GM18508 (cell line): ENCODE measurements around the gene DCP2.
"Not testable (repeated sequence)": the region's sequence is repeated elsewhere in the genome, so short reads cannot be mapped to it uniquely, and the experiment has no call there.

Experiments used
- ATAC-seq: cut with Tn5 transposase; IDR thresholded peaks from one replicate; pipeline ENCODE4 v1.9.1; 2021; ENCODE audit warnings: moderate number of reproducible peaks; ENCODE audit not compliant: insufficient read depth, unreplicated experiment

DCP2 gene

GRCh38 chr5:112976432-112977309 is at the start of gene DCP2:
Gene DCP2, plus strand, starts transcription at chr5:112976798. Its CDS starts 136 bp downstream, at chr5:112976934.
- ATAC-seq = peak; percentile 96

DNA sequence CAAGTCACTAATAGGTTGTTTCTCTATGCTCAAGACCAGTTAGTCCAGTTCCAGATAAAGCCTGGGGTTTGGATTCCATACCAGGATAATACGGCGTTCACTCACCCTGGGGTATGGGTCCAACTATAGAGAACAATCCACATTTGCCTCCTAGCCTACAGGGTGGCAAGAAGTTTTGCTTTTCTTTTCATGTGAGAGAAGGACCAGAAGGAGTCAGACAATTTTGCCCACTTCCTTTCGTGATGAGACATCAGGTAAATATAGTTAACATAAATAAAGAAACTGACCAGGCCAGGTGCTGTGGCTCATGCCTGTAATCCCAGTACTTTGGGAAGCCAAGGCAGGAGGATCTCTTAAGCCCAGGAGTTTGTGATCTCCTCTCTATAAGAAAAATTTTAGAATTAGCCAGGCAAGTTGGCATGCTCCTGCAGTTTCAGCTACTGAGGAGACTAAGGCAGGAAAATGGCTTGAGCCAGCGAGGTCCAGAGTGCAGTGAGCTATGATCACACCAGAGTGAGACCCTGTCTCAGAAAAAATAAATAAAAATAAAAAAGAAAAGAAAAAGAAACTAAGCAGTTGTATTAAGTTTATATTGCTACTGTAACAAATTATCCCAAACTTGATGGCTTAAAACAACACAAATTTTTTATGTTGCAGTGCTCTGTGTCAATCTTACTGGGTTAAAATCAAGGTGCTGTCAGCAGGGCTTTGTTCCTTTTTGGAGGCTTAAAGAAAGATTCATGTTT is 47.1 kb upstream of the DCP2 start:
- peak; percentile 73 for ATAC-seq

GRCh38 chr5:112930082-112930344 is 46.6 kb upstream of the DCP2 start:
- peak; percentile 37 for ATAC-seq

DNA sequence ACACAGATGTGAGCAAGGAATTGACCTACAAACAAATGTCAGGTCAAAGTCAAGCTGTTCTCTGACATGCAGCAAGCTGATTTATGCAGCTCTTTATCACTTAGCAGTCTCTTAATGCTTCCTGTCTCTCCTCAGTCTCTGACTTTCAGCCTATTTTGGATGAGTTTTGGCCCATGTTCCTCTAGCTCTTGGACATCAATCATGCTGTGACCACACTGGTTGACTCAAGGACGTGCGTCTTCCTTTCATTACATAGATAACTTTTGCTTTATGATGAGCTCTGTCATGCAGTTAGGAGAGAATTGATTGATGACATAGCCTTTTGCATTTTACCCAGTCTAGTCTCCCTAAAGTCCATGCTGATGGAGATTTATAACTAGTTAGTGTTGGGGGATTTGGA is 45.1 kb upstream of the DCP2 start:
- ATAC-seq = no peak

DNA sequence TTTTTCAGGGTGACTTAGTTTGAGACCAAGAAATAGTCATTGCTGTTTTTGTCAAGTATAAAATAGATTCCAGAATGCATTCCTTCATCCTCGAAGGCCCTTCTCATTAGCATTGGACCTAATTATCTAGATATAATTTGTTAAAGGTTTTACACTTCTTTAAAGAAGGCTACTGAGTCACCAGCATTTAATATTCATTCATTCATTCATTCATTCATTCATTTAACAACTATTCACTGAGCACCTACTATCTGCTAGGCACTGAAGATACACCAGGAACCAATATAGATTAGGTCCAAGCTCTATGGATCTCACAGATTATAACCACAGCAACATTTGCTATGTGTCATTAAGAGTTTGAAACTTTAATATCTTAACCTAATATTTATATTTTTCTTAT is 43.5 kb upstream of the DCP2 start:
- no peak for ATAC-seq

DNA sequence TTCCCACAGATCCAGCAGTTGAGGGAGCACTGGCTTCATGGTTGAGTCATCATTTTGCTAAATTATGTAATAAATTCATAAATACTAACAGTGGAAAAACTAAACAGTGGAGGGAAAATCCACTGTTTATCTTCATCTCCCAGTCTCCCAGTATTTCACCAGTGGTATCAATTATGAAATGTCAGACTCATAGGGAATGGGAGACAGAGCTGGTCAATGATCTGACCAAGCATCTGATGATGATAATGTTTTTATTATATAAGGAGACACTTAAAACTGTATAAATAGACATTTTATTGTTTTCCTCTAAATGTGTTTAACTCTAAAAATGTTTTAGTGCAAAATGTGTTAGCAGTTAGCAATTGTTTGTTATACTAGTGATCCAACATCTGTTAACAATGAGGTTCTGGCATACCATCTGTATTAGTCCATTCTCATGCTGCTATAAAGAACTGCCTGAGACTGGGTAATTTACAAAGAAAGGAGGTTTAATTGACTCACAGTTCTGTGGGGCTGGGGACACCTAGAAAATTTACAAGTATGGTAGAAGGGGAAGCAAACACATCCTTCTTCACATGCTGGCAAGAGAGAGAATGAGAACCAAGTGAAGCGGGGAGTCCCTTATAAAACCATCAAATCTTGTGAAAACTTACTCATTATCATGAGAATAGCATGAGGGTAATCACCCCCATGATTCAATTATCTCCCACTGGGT is 42.8 kb upstream of the DCP2 start:
- no peak for ATAC-seq

DNA sequence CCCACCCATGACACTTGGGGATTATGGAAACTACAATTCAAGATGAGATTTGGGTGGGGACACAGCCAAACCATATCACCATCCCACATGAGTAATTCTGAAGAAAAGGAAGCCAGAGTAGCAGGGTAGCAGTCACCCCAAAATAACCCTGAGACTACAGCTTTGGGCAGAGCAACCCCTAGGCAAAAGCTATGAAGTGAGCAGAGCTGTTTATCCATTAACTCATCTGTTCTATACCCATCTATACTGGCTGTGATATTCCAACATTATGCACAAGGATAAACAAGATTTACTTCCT is 42.3 kb upstream of the DCP2 start:
- no peak for ATAC-seq

- no peak for ATAC-seq
Observed at GRCh38 chr5:112935675-112936074, 40.9 kb upstream of the DCP2 start.

DNA sequence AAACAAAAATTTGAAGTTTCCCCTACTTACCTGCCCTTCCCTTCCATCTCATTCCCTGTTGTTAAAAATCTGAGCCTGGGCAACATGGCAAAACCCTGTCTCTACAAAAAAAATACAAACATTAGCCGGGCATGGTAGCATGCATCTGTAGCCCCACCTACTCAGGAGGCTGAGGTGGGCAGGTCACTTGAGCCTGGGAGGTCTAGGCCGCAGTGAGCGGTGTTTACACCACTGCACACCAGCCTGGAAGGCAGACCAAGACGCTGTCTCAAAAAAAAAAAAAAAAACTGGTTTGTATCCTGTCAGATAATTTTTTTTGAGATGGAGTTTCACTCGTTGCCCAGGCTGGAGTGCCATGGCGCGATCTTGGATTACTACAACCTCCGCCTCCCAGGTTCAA is 38.3 kb upstream of the DCP2 start:
- ATAC-seq = no peak

- ATAC-seq = no peak
Observed at GRCh38 chr5:112940670-112941069, 35.9 kb upstream of the DCP2 start.

- ATAC-seq = no peak
Observed at GRCh38 chr5:112948458-112948857, 28.1 kb upstream of the DCP2 start.

DNA sequence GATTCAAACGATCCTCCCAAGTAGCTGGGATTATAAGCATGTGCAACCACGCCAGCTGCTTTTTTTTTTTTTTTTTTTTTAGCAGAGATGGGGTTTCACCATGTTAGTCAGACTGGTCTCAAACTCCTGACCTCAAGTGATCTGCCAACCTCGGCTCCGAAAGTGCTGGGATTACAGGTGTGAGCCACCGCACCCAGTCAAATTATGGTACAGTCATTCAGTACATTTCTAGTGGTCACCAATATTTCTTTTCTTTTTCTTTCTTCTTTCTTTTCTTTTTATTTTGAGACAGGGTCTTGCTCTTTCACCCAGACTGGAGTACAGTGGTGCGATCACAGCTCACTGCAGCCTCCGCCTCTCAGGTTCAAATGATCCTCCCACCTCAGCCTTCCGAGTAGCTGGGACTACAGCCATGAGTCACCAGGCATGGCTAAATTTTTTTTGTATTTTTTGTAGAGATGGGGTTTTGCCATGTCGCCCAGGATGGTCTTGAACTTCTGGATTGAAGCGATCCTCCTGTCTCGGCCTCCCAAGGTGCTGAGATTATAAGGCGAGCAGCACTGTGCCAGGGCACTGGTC is 25.4 kb upstream of the DCP2 start:
- ATAC-seq = no peak

DNA sequence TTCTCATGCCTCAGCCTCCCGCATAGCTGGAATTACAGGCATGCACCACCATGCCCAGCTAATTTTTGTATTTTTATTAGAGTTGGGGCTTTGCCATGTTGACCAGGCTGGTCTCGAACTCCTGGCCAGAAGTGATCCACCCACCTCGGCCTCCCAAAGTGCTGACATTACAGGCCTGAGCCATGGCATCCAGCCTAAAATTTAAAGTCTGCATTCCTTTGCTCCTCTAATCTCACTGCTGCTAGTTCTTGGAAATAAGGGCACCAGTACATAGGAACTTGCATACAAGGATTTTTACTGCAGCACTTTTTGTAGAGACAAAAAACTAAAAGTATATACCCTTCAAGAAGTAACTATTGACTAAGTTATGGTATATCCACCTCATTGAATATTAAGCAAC is 20.0 kb upstream of the DCP2 start:
- ATAC-seq = no peak

GRCh38 chr5:112957036-112957808 is 19.4 kb upstream of the DCP2 start:
- ATAC-seq = no peak

DNA sequence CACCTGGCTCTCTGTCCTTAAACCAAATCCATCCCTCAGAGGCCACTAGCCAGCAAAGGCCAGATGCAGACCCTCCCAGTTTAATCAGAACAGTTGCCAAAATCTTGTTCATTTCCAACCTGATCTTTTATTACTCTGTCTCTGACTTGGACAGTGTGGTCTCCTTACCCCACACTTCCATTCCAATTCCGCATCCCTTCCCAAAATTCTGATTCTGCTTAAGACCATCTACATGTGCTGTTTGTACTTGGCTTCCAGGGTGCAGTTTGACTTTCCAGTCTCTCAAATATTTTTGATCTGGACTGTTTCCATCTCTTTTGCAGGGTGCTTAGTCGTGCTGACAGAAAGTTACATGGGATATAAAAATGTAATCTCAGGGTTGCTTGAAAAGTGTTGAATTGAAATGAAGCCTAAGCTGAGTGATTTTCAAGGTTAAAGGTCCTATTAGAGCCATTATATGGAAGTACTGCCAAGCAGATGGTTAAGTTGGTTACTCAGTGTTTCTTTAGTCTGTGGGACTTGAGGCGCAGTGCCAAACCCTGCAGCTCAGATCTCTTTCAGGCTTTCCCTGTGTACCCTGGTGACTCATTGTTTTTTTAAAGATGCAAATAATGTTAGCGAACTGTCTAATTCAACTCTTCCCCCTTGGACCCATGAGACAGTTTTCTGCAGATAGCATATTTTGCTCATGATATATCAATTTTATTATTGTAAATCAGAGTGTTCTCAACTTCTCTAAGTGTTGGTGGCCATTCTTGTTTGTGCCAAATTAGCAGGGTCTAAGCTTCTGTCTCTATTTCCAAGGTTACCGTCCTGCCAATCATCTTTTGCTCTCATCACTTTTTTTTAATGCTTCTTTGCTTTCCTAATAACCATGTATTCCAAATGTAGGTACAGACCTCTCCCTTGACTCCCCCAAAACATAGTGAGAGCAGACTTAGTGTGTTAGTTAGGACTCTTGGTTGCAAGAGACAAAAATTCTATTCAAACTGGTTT is 18.2 kb upstream of the DCP2 start:
- peak; percentile 72 for ATAC-seq

- ATAC-seq = not testable (repeated sequence)
Observed at GRCh38 chr5:112959872-112960271, 16.7 kb upstream of the DCP2 start.

DNA sequence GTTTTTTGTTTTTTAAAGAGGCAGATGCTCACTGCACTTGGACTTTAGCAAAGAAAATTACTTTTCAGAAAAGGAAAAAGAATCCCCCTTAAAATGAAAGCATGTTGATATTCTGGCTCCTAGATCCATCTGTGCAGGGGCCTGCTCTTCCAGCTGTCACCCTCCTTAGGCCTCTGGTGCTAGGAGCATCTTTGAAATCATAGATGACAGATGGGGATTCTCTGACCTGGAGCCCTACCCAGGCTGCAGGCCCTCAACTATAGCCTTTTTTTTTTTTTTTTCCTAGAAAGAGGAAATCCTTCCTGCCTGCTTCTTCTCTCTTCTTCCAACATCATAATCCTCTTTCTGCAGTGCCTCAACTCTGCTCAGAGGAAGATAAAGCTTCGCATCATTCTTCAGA is 16.3 kb upstream of the DCP2 start:
- no peak for ATAC-seq

DNA sequence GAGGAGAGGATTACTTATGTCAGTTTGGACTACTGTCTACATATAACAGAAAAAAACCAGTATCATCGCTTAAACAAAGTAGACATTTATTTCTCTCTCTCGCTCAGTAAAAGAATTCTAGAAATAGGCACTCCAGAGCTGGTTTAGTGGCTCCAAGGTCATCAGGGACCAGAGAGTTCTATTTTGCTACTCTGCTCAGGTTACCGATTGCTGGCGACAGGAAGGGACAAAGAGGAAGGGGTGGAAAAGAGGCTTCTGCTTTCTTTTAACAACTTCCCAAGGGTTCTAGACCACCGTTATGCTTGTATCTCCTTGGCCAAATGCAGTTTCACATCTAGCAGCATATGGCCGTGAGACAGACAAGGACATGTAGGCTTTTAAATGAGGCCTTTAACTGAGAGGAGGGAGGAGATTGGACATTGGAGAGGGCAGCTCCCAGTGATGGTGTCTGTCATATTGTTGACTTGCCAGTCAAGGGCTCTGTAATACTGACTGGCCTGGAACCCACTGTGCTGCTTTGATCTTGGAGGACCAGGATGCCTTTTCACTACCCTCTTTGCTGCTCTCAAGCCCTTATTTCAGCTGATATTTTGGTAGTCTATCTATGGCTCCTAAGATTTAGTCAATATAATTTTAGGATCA is 15.6 kb upstream of the DCP2 start:
- ATAC-seq = no peak

DNA sequence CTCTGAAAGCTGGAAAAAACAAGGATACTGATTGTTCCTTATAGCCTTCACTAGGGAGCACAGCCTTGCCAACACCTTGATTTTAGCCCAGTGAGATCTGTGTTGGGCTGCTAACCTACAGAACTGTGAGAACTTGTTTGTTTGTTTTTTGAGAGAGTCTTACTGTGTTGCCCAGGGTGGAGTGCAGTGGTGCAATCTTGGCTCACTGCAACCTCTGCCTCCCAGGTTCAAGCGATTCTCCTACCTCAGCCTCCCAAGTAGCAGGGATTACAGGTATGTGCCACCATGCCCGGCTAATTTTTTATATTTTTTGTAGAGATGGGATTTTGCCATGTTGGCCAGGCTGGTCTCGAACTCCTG is 13.2 kb upstream of the DCP2 start:
- not testable (repeated sequence) for ATAC-seq
